Vagina (tissue), 2 donors: ENCODE data around the gene GRIK3. TPM values are rescaled to one million over a fixed set of nuclear protein-coding genes. Genes with fewer than 3 reads are reported as not detected.
A peak's percentile ranks its signal among the peaks of the same experiment; 100 is the strongest.

Experiments
- DNase-seq, 2 donors: peaks; one replicate each; pipeline ENCODE4 v3.0.0-alpha.2; 2017; ENCODE audit errors: extremely low spot score in 2 of 2
- H3K27ac ChIP-seq: fragments of 200-600 bp; sonication (generic); one replicate; pipeline ENCODE4 v1.5.1; 2019
- H3K27me3 ChIP-seq: fragments of 200-600 bp; sonication (generic); one replicate; pipeline ENCODE4 v1.5.1; 2019
- H3K36me3 ChIP-seq, 2 donors: fragments of 200-600 bp; sonication (generic); one replicate each; pipeline ENCODE4 v1.5.1; 2017 to 2019
- H3K4me1 ChIP-seq: fragments of 200-600 bp; sonication (generic); one replicate; pipeline ENCODE4 v1.5.1; 2019
- H3K4me3 ChIP-seq, 2 donors: fragments of 200-600 bp; sonication (generic); 1 replicate in 1 of 2; 2 replicates in 1 of 2; pipeline ENCODE4 v1.5.1; 2016 to 2019
- H3K9me3 ChIP-seq: fragments of 200-600 bp; sonication (generic); one replicate; pipeline ENCODE4 v1.5.1; 2019
- POLR2A ChIP-seq, 2 donors: fragments of 450-650 bp; IDR thresholded peaks; one replicate each; pipeline ENCODE4 v1.6.1; 2017; ENCODE audit warnings: antibody characterized with exemption in 2 of 2, mild to moderate bottlenecking in 2 of 2, moderate library complexity in 2 of 2
- POLR2AphosphoS5 ChIP-seq, 2 donors: sonication (generic); formaldehyde crosslinking; IDR thresholded peaks; one replicate each; pipeline ENCODE4 v1.9.0; 2017; ENCODE audit warnings: antibody characterized with exemption in 2 of 2, mild to moderate bottlenecking in 2 of 2, low read depth in 1 of 2; ENCODE audit not compliant: insufficient read depth in 1 of 2
- intact Hi-C: fragments of 100-400 bp; cut with DNase I; formaldehyde crosslinking; loops from one replicate; pipeline ENCODE4 v1.15.1; 2023
- total RNA-seq: library from RNA; depleted of rRNA; stranded (reverse); fragments of >200 nt; gene quantifications from one replicate; pipeline ENCODE4 v1.2.3, GENCODE V29; 2016
- TF ChIP-seq, protein P1 (sequence below), 3 experiments: fragments of 450-650 bp in 2 of 3; fragments of 200-600 bp in 1 of 3; sonication (generic) in 1 of 3; IDR thresholded peaks; one replicate each; pipeline ENCODE4 v1.5.1; 2017 to 2019; ENCODE audit warnings: antibody characterized with exemption in 3 of 3, mild to moderate bottlenecking in 2 of 3, moderate library complexity in 2 of 3

The GRIK3 gene
- total RNA-seq, 1 donor from 2014 or later: 0.74 TPM

DNA sequence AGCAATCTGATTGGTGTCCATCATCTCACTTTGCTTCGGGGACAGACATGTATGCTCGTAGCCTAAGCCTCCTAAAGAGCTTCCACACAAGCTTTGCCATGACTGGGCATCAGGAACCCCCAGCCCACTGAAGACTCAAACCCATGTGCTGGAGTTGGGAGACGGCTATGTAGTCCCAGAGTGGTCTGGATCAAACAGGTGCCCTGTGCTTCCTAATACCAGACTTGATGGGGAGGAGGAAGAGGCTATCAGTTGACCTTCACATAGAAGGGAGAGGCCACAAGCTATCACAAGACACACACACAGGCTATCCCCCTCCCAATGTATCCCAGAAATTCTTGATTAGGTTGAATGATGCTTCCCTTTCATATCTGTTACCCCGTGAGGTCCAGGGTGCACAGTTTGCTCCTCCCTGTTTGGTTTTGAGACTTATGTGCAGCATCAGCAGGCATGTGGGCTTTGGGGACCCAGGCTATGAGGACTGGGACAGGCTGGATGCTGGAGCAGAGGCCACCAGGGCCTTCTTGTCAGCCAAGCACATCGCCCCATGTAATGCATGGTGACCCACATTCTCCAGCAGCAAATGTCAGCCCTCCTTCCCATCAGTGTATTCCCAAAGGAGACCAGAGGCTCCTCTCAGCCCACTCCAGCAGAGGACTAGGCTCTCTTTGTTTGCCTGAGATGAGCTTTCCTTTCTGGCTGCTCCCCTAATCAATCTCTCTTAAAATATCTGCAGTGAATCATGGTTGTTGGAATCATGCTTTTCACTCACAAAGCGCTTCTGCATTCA, 159.8 kb downstream of the GRIK3 start:
- no peak overlapping the region for H3K4me3 ChIP-seq
- no peaks in the 10 kb centered on the region for H3K36me3 ChIP-seq
- TF ChIP-seq POLR2A (IDR thresholded peaks at IDR 0.05) (no peak), POLR2AphosphoS5 (IDR thresholded peaks at IDR 0.05; ENCODE audit: insufficient read depth in 1 of 2, low read depth in 1 of 2) (no peak)
- TF ChIP-seq, protein P1, sequence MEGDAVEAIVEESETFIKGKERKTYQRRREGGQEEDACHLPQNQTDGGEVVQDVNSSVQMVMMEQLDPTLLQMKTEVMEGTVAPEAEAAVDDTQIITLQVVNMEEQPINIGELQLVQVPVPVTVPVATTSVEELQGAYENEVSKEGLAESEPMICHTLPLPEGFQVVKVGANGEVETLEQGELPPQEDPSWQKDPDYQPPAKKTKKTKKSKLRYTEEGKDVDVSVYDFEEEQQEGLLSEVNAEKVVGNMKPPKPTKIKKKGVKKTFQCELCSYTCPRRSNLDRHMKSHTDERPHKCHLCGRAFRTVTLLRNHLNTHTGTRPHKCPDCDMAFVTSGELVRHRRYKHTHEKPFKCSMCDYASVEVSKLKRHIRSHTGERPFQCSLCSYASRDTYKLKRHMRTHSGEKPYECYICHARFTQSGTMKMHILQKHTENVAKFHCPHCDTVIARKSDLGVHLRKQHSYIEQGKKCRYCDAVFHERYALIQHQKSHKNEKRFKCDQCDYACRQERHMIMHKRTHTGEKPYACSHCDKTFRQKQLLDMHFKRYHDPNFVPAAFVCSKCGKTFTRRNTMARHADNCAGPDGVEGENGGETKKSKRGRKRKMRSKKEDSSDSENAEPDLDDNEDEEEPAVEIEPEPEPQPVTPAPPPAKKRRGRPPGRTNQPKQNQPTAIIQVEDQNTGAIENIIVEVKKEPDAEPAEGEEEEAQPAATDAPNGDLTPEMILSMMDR (IDR thresholded peaks at IDR 0.05): no peak
- no peaks in the 10 kb centered on the region for H3K9me3 ChIP-seq
- DNase-seq: peak in 1 of 2 donors; percentile 87
- no peaks in the 10 kb centered on the region for H3K4me1 ChIP-seq
- H3K27me3 ChIP-seq: no peaks in the 10 kb centered on the region
- H3K27ac ChIP-seq: no peak overlapping the region
- intact Hi-C loops: no loop called here

DNA sequence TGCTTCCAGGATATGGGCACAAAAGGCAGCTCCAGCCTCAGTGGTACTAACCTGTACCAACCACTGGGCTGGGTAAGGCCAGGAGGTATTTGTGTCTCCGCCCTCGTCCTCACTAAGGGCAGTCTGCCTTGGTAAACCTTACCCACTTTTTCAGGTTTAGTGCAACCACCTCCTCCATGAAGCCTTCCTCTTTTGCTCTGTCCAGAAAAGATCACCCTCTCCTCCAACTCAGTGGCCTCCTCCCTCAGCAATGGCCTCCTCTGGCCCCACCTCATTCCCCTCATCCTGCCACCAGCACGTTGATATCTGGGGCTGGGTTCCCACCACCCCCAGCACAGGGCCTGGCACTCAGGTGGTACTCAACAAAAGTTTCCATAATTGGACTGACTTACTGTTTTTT, 161.5 kb downstream of the GRIK3 start:
- Histone ChIP-seq H3K4me1 (no peaks in the 10 kb centered on the region), H3K36me3 (no peaks in the 10 kb centered on the region), H3K27ac (no peak overlapping the region), H3K27me3 (no peaks in the 10 kb centered on the region), H3K4me3 (no peak overlapping the region), H3K9me3 (no peaks in the 10 kb centered on the region)
- no peak for TF ChIP-seq POLR2AphosphoS5 (IDR thresholded peaks at IDR 0.05; ENCODE audit: insufficient read depth in 1 of 2, low read depth in 1 of 2)
- TF ChIP-seq, protein P1 (IDR thresholded peaks at IDR 0.05): no peak
- TF ChIP-seq POLR2A (IDR thresholded peaks at IDR 0.05): no peak
- DNase-seq: peak in 1 of 2 donors; percentile 58
- intact Hi-C loops: no loop called here

DNA sequence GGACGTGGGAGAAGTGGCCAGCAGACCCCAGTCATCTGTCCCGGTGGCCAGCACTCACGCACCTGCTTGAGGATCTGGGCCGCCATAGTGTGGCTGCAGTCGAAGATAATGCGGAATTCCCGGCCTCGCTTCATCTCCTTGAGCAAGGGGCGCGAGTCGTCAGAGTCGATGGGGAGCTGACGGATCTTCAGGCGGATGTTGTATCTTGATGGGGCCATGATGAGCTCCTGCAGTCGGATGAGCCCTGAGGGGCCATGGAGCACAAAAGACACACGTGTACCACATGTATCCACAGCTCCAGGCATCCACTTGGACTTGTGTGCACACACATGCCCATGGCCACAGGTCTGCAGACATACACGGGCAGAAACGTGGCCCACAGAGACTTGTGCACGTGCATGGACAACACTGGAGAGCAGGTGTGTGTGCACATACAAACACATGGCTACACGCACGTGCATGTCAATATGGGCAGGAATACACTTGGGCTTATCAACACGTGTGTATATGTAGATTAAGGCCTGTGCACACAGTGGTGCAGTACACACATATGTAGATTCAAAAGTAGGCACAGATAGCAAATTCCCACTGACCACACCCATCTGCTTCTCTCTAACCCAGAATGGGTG, 162.1 kb downstream of the GRIK3 start:
- H3K36me3 ChIP-seq: no peaks in the 10 kb centered on the region
- no peaks in the 10 kb centered on the region for H3K4me1 ChIP-seq
- no peaks in the 10 kb centered on the region for H3K9me3 ChIP-seq
- no peak overlapping the region for H3K4me3 ChIP-seq
- peak in 1 of 2 donors; percentile 34 for DNase-seq
- intact Hi-C loops: no loop called here
- TF ChIP-seq, protein P1 (IDR thresholded peaks at IDR 0.05): no peak
- TF ChIP-seq POLR2AphosphoS5 (IDR thresholded peaks at IDR 0.05; ENCODE audit: insufficient read depth in 1 of 2, low read depth in 1 of 2): no peak
- no peak for TF ChIP-seq POLR2A (IDR thresholded peaks at IDR 0.05)
- H3K27me3 ChIP-seq: no peaks in the 10 kb centered on the region
- no peak overlapping the region for H3K27ac ChIP-seq

DNA sequence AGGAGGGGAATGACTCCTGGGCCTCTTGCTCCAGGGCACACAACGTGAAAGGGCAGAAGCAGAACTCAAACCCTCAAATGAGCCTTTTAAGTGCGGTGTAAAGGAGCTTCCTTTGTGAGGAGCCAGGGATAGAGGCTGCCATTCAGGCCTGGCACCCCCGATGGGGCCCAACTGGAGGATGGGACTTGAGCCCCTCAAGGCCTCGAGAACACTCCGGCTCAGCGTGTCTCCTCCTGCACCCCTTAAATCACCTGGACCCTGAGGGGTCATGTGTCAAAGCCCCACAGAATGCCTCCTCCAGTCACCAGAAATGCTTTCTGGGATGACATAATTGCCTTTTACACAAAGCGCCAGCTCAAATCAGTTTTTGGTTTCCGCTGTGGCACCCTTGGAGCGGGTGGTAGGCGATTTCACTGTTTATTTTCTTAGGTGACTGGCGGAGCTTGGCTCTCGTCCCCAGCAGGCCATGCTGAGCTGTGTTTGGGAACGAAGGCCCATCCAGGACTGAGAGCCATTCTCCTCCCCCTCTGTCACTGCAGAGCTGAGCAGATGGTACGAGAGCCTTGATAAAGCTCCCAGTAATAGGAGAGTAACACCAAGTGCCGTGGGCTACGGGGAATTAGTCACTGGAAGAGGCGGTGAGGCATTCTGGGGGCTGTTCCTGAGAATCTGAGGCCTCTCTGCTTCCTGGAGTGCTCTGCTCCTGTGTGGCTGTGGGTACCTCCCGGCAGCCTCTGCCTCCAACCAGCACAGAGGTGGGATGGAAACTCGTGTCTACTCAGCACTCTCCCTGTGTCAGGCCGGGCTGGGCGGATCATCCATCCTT, 163.0 kb downstream of the GRIK3 start:
- H3K27me3 ChIP-seq: no peaks in the 10 kb centered on the region
- H3K4me3 ChIP-seq: no peak overlapping the region
- no peaks in the 10 kb centered on the region for H3K4me1 ChIP-seq
- no peak for DNase-seq
- intact Hi-C loops: no loop called here
- TF ChIP-seq POLR2A (IDR thresholded peaks at IDR 0.05) (no peak), POLR2AphosphoS5 (IDR thresholded peaks at IDR 0.05; ENCODE audit: insufficient read depth in 1 of 2, low read depth in 1 of 2) (no peak)
- TF ChIP-seq, protein P1 (IDR thresholded peaks at IDR 0.05): no peak
- H3K36me3 ChIP-seq: no peaks in the 10 kb centered on the region
- no peak overlapping the region for H3K27ac ChIP-seq
- H3K9me3 ChIP-seq: no peaks in the 10 kb centered on the region
